HEK293T (cell line): Measurements from ENCODE around the gene FKBP11.

Experiments used
- BHLHE40 ChIP-seq: fragments of 450-650 bp; IDR thresholded peaks from 2 replicates; pipeline ENCODE4 v1.6.1; 2016; ENCODE audit warnings: mild to moderate bottlenecking, moderate library complexity, borderline replicate concordance
- ELF4 ChIP-seq: fragments of 450-650 bp; IDR thresholded peaks from 2 replicates; pipeline ENCODE4 v1.6.1; 2017; ENCODE audit warnings: antibody characterized with exemption
- FOXA1 ChIP-seq: fragments of 450-650 bp; IDR thresholded peaks from 2 replicates; pipeline ENCODE4 v1.6.1; 2016; ENCODE audit warnings: mild to moderate bottlenecking
- FOXK2 ChIP-seq: fragments of 450-650 bp; IDR thresholded peaks from 2 replicates; pipeline ENCODE4 v1.6.1; 2016; ENCODE audit warnings: mild to moderate bottlenecking
- NFRKB ChIP-seq: fragments of 450-650 bp; IDR thresholded peaks from 2 replicates; pipeline ENCODE4 v1.6.1; 2016; ENCODE audit warnings: mild to moderate bottlenecking, moderate library complexity
- SP1 ChIP-seq: fragments of 450-650 bp; IDR thresholded peaks from 2 replicates; pipeline ENCODE4 v1.6.1; 2017
- SUZ12 ChIP-seq: fragments of 450-650 bp; IDR thresholded peaks from 2 replicates; pipeline ENCODE4 v1.6.1; 2016; ENCODE audit warnings: mild to moderate bottlenecking
- TARDBP ChIP-seq: fragments of 450-650 bp; IDR thresholded peaks from 2 replicates; pipeline ENCODE4 v1.6.1; 2016
- ZNF384 ChIP-seq: fragments of 450-650 bp; IDR thresholded peaks from 2 replicates; pipeline ENCODE4 v1.6.1; 2016
- TF ChIP-seq, protein P1 (sequence below): fragments of 450-650 bp; IDR thresholded peaks from 2 replicates; pipeline ENCODE4 v1.6.1; 2016

DNA sequence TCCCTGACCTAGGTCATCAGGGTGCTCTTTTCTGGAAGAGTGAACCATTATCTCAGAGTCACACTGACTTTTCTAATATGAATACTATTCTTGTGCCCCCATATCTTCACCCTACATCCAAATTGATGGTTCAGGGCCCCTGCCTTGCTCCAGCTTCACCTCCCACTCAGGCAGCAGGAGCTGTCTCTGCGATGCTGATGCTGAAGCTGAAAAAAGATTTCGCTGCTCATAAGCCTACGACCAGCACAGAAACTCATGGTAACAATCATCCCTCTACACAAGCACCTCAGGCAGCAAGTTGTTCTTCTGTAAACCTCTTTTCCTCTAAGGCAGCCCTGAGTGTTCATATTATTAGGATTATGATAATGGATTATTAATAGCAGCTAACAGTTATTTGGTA is 28.8 kb upstream of the FKBP11 start:
- TF ChIP-seq NFRKB: no peak
- TF ChIP-seq, protein P1, sequence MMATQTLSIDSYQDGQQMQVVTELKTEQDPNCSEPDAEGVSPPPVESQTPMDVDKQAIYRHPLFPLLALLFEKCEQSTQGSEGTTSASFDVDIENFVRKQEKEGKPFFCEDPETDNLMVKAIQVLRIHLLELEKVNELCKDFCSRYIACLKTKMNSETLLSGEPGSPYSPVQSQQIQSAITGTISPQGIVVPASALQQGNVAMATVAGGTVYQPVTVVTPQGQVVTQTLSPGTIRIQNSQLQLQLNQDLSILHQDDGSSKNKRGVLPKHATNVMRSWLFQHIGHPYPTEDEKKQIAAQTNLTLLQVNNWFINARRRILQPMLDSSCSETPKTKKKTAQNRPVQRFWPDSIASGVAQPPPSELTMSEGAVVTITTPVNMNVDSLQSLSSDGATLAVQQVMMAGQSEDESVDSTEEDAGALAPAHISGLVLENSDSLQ: no peak
- TF ChIP-seq SUZ12: no peak
- no peak for TF ChIP-seq TARDBP
- no peak for TF ChIP-seq ELF4
- no peak for TF ChIP-seq BHLHE40
- TF ChIP-seq SP1: no peak
- TF ChIP-seq FOXK2: no peak
- TF ChIP-seq FOXA1: no peak
- no peak for TF ChIP-seq ZNF384
